Fibroblast of the aortic adventitia (primary cell): ENCODE results near the gene MAPKAPK5. TPM values are rescaled to one million over a fixed set of nuclear protein-coding genes. Genes with fewer than 3 reads are reported as not detected.
"Not testable (repeated sequence)": the region's sequence is repeated elsewhere in the genome, so short reads cannot be mapped to it uniquely, and the experiment has no call there.

Experiments
- DNase-seq: peaks from one replicate; pipeline ENCODE4 v3.0.0-alpha.2; 2010; ENCODE audit warnings: low read depth
- H3K4me3 ChIP-seq: 2 replicates; pipeline ENCODE4 v1.5.1; 2011; ENCODE audit warnings: low read depth, mild to moderate bottlenecking, control low read depth, low read length, moderate library complexity
- total RNA-seq: library from RNA; depleted of rRNA; stranded (reverse); fragments of >200 nt; gene quantifications from 2 replicates; pipeline ENCODE4 v1.2.3, GENCODE V29; 2012; ENCODE audit warnings: low replicate concordance
- TF ChIP-seq, protein P1 (sequence below): IDR thresholded peaks from 2 replicates; pipeline ENCODE4 v1.5.1; 2011; ENCODE audit warnings: mild to moderate bottlenecking, low read length, control low read depth, inconsistent platforms; ENCODE audit not compliant: insufficient read depth

MAPKAPK5 gene
- total RNA-seq, 1 donor, result 34.6 TPM

GRCh38 chr12:111826992-111827391, 15.0 kb upstream of the MAPKAPK5 start:
- no peak for DNase-seq
- TF ChIP-seq, protein P1, sequence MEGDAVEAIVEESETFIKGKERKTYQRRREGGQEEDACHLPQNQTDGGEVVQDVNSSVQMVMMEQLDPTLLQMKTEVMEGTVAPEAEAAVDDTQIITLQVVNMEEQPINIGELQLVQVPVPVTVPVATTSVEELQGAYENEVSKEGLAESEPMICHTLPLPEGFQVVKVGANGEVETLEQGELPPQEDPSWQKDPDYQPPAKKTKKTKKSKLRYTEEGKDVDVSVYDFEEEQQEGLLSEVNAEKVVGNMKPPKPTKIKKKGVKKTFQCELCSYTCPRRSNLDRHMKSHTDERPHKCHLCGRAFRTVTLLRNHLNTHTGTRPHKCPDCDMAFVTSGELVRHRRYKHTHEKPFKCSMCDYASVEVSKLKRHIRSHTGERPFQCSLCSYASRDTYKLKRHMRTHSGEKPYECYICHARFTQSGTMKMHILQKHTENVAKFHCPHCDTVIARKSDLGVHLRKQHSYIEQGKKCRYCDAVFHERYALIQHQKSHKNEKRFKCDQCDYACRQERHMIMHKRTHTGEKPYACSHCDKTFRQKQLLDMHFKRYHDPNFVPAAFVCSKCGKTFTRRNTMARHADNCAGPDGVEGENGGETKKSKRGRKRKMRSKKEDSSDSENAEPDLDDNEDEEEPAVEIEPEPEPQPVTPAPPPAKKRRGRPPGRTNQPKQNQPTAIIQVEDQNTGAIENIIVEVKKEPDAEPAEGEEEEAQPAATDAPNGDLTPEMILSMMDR, result no peak
- no peak overlapping the region for H3K4me3 ChIP-seq

DNA sequence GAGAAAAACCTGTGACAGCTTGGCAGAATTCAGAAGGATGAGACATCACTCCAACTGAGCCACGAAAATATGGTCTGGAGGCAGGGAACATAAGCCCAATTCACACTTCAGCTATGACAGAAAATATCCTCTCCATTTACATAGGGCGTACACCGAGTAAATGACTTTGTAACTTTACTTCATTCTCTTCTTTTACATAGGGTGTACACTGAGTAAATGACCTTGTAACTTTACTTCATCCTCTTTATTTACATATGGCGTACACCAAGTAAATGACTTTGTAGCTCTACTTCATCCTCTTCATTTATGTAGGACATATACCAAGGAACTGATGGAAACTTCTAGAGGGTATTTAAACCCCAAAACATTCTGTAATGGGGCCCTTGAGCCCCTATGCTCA, 14.1 kb upstream of the MAPKAPK5 start:
- TF ChIP-seq, protein P1, result no peak
- H3K4me3 ChIP-seq, result no peak overlapping the region
- no peak for DNase-seq

DNA sequence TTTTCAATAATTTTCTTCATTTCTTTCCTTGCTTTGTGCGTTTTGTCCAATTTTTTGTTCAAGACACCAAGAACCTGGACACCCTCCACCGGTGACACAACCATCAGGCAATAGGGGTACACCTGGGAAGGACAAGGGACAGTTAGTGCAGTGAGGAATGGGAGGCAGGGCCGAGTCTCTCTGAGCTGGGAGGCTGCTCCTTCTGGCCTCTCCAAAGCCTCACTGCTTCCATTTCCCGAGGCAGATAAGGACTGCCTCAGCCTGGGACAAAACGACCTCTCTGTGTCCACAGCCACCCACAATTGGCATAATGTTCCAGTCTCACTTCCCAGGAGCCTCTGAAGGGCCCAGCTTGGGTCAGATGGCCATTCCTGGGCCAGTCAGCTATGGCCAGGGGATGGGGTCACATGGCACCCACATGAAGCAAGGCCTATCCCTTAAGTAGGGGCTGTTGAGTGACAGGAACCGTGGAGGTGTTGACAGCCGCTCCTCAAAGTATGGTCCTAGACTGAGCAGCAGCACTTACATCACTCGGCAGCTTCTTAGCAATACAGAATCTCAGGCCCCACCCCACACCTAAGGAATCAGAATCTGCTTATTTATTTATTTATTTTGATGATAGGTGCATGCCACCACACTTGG, 13.6 kb upstream of the MAPKAPK5 start:
- H3K4me3 ChIP-seq, result no peak overlapping the region
- DNase-seq, result no peak
- TF ChIP-seq, protein P1, result no peak

DNA sequence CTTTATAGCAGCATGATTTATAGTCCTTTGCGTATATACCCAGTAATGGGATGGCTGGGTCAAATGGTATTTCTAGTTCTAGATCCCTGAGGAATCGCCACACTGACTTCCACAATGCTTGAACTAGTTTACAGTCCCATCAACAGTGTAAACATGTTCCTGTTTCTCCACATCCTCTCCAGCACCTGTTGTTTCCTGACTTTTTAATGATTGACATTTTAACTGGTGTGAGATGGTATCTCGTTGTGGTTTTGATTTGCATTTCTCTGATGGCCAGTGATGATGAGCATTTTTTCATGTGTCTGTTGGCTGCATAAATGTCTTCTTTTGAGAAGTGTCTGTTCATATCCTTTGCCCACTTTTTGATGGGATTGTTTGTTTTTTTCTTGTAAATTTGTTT, 12.4 kb upstream of the MAPKAPK5 start:
- DNase-seq, H3K4me3 ChIP-seq: not testable (repeated sequence)

GRCh38 chr12:111834740-111835386, 7.2 kb upstream of the MAPKAPK5 start:
- H3K4me3 ChIP-seq, DNase-seq: not testable (repeated sequence)

DNA sequence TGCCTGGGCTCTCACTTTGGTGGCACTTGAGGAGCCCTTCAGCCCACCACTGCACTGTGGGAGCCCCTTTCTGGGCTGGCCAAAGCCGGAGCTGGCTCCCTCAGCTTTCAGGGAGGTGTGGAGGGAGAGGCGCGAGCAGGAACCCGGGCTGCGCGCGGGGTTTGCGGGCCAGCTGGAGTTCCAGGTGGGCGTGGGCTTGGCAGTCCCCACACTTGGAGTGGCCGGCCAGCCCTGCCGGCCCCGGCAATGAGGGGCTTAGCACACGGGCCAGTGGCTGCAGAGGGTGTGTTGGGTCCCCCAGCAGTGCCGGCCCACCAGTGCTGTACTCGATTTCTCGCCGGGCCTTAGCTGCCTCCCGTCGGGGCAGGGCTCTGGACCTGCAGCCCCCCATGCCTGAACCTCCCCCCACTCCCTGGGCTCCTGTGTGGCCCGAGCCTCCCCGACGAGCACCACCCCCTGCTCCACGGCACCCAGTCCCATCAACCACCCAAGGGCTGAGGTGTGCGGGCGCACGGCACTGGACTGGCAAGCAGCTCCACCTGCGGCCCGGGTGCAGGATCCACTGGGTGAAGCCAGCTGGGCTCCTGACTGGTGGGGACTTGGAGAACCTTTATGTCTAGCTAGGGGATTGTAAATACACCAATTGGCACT, 6.4 kb upstream of the MAPKAPK5 start:
- not testable (repeated sequence) for H3K4me3 ChIP-seq, DNase-seq

DNA sequence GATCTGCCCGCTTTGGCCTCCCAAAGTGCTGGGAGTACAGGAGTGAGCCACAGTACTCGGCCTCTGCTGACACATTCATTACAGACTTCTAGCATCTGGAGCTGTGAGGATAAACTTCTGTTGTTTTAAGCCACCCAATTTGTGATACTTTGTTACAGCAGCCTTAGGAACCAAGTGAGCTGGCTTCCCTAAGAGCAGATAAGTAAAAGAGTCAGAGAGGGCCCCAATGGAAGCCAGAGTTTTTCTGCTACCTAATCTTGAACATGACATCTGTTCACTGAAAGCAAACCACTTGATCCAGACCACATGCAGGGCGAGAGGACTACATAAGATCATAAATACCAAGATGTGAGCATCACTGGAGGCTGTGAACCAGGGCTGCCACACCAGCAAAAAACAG, 3.7 kb upstream of the MAPKAPK5 start:
- no peak overlapping the region for H3K4me3 ChIP-seq
- DNase-seq, result no peak
- TF ChIP-seq, protein P1, result no peak

DNA sequence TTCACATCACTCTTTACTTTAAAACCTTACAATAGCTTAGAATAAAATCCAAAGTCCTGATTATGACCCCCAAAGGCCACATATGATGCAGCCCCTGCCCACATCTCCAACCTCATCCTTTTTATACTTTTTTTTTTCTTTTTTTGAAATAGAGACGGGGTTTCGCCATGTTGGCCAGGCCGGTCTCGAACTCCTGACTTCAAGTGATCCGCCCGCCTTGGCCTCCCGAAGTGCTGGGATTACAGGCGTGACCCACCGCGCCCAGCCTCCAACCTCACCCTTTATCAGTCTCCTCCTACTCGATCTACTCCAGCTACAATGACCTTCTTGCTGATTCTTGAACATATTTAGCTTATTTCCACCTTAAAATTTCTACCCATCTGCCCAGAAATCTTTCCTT, 1.2 kb upstream of the MAPKAPK5 start:
- TF ChIP-seq, protein P1, result no peak
- H3K4me3 ChIP-seq, result peak overlapping the region; percentile 98
- DNase-seq, result no peak
